Stimulated activated CD4-positive, alpha-beta T cell treated with anti-CD3 and anti-CD28 coated beads, Interleukin-4, amount 100 ng/mL, for 48 hours (primary cell): ENCODE measurements around the gene GIMAP5.
"Not testable (repeated sequence)": the region's sequence is repeated elsewhere in the genome, so short reads cannot be mapped to it uniquely, and the experiment has no call there.

Experiments
- DNase-seq, 2 donors: peaks; one replicate each; pipeline ENCODE4 v3.0.0-alpha.2; 2020; ENCODE audit warnings: low read depth in 2 of 2

GIMAP5 gene

GRCh38 chr7:150774131-150774530, 36.9 kb downstream of the GIMAP5 start:
- DNase-seq: not testable (repeated sequence)

- no peak for DNase-seq
These were observed 41.0 kb downstream of the GIMAP5 start for GRCh38 chr7:150778014-150778737.

- DNase-seq: peak; percentile 69 to 77
These were observed 41.6 kb downstream of the GIMAP5 start for GRCh38 chr7:150778738-150779301.

GRCh38 chr7:150780292-150780691, 43.1 kb downstream of the GIMAP5 start:
- DNase-seq: no peak

- DNase-seq: no peak
These were observed 43.9 kb downstream of the GIMAP5 start for GRCh38 chr7:150781103-150781502.

GRCh38 chr7:150781961-150782360, 44.7 kb downstream of the GIMAP5 start:
- no peak for DNase-seq

GRCh38 chr7:150784120-150784736, 47.0 kb downstream of the GIMAP5 start:
- no peak for DNase-seq

- DNase-seq: no peak
These were observed 47.7 kb downstream of the GIMAP5 start for GRCh38 chr7:150784954-150785353.

- no peak for DNase-seq
These were observed 50.4 kb downstream of the GIMAP5 start for GRCh38 chr7:150787321-150788281.

GRCh38 chr7:150788474-150789269, 51.5 kb downstream of the GIMAP5 start:
- no peak for DNase-seq

GRCh38 chr7:150790416-150791075, 53.3 kb downstream of the GIMAP5 start:
- DNase-seq: no peak

GRCh38 chr7:150791304-150791703, 54.1 kb downstream of the GIMAP5 start:
- DNase-seq: no peak

GRCh38 chr7:150791746-150792452, 54.7 kb downstream of the GIMAP5 start:
- DNase-seq: no peak
